Neural cell (in vitro differentiated cells): ENCODE measurements around the gene LBH.

ENCODE experiments used
- CTCF ChIP-seq: fragments of 450-650 bp; IDR thresholded peaks from 2 replicates; pipeline ENCODE4 v1.5.1; 2014; ENCODE audit warnings: antibody characterized with exemption, mild to moderate bottlenecking, moderate library complexity; ENCODE audit not compliant: poor library complexity, severe bottlenecking
- EP300 ChIP-seq: fragments of 450-650 bp; conservative IDR thresholded peaks from 2 replicates; pipeline ENCODE4 v1.6.1; 2014; ENCODE audit warnings: antibody characterized with exemption, mild to moderate bottlenecking, moderate library complexity; ENCODE audit not compliant: poor library complexity, severe bottlenecking
- EZH2 ChIP-seq: fragments of 200-600, 300-800 bp; shearing (Covaris generic), sonication (generic); IDR thresholded peaks from 2 replicates; pipeline ENCODE4 v1.6.1; 2014; ENCODE audit warnings: antibody characterized with exemption, low read length, borderline replicate concordance, mild to moderate bottlenecking; ENCODE audit not compliant: insufficient read depth, poor library complexity, severe bottlenecking
- MXI1 ChIP-seq: fragments of 450-650 bp; conservative IDR thresholded peaks from 2 replicates; pipeline ENCODE4 v1.6.1; 2014; ENCODE audit warnings: antibody characterized with exemption, mild to moderate bottlenecking; ENCODE audit not compliant: poor library complexity, severe bottlenecking
- POLR2AphosphoS5 ChIP-seq: IDR thresholded peaks from 2 replicates; pipeline ENCODE4 v1.6.1; 2012
- RAD21 ChIP-seq: fragments of 450-650 bp; conservative IDR thresholded peaks from 2 replicates; pipeline ENCODE4 v1.6.1; 2014; ENCODE audit warnings: antibody characterized with exemption, mild to moderate bottlenecking, moderate library complexity
- REST ChIP-seq: IDR thresholded peaks from 2 replicates; pipeline ENCODE4 v1.6.1; 2012; ENCODE audit warnings: borderline replicate concordance
- SMC3 ChIP-seq: fragments of 450-650 bp; conservative IDR thresholded peaks from 2 replicates; pipeline ENCODE4 v1.6.1; 2014; ENCODE audit warnings: antibody characterized with exemption, mild to moderate bottlenecking, moderate library complexity; ENCODE audit not compliant: poor library complexity
- TAF1 ChIP-seq: IDR thresholded peaks from 2 replicates; pipeline ENCODE4 v1.6.1; 2012; ENCODE audit warnings: low read depth

- TF ChIP-seq CTCF = no peak
- TF ChIP-seq POLR2AphosphoS5 = no peak
- no peak for TF ChIP-seq EZH2
- TF ChIP-seq EP300 = no peak
- TF ChIP-seq REST = no peak
- TF ChIP-seq TAF1 = no peak
- TF ChIP-seq MXI1 = no peak
- TF ChIP-seq SMC3 = no peak
- no peak for TF ChIP-seq RAD21
Observed at GRCh38 chr2:30236591-30237238, 5.4 kb downstream of the LBH start.
